GM10248 (cell line): ENCODE data around the gene COPZ1.

Experiments
- CTCF ChIA-PET: fragments of 300-600 bp; sonication (Branson Sonifier 250); formaldehyde crosslinking; extraction: SDS; loops from one replicate; lab custom pipeline; 2021; ENCODE audit warnings: antibody characterized with exemption; lab: Yijun Ruan, JAX
- POLR2A ChIA-PET: fragments of 350-650 bp; sonication (Branson Sonifier 250); formaldehyde crosslinking; extraction: SDS; loops from one replicate; lab custom pipeline; 2020; ENCODE audit warnings: antibody characterized with exemption; lab: Yijun Ruan, JAX
- DNase-seq: peaks from one replicate; pipeline ENCODE4 v3.0.0; 2012; ENCODE audit errors: extremely low spot score
- TF ChIP-seq, protein P1 (sequence below): IDR thresholded peaks from 2 replicates; pipeline ENCODE4 v1.5.1; 2012; ENCODE audit warnings: mild to moderate bottlenecking, low read depth; ENCODE audit errors: extremely low read depth, missing control alignments, control extremely low read depth

The COPZ1 gene

DNA sequence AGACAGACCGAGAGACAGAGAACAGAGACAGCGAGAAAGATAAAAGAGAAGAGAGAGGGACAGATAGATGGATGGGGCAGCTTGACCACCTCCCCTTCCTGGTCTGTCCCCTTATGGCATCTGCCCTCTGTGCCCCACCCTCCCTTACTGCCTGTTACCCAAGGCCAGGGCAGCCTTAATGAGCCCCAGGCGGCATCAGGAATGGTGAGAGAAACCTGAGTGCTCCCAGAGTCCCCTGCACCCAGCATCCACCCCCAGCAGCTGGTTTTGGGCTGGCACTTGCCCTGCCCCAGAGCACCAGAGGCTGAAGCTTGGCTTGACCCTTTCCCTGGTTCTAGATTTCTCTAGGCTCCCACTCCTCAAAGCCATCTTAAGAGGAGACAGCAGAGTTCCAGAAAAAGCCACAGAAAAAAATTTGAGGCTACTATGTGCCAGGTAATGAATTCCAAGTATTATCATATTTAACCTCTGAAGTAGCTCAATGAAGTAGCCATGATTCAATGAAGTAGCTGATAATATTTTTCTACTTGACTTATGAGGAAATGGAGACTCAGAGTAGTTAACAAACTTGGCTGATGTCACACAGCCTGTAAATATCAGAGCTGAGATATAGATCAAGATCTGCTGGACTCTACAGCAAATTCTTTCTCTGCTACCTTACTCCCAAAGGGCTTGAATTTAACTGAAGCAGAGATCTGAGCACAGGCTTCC, 61.6 kb downstream of the COPZ1 start:
- TF ChIP-seq, protein P1, sequence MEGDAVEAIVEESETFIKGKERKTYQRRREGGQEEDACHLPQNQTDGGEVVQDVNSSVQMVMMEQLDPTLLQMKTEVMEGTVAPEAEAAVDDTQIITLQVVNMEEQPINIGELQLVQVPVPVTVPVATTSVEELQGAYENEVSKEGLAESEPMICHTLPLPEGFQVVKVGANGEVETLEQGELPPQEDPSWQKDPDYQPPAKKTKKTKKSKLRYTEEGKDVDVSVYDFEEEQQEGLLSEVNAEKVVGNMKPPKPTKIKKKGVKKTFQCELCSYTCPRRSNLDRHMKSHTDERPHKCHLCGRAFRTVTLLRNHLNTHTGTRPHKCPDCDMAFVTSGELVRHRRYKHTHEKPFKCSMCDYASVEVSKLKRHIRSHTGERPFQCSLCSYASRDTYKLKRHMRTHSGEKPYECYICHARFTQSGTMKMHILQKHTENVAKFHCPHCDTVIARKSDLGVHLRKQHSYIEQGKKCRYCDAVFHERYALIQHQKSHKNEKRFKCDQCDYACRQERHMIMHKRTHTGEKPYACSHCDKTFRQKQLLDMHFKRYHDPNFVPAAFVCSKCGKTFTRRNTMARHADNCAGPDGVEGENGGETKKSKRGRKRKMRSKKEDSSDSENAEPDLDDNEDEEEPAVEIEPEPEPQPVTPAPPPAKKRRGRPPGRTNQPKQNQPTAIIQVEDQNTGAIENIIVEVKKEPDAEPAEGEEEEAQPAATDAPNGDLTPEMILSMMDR, result no peak
- DNase-seq, result no peak
- CTCF ChIA-PET, result interaction anchor here (1.1 to 6.4 kb wide), 8 partner anchors 12 to 179 kb away, joined by 3 to 95 read pairs (median 6); no protein-coding TSS in a partner anchor
- POLR2A ChIA-PET, result no interaction called here

DNA sequence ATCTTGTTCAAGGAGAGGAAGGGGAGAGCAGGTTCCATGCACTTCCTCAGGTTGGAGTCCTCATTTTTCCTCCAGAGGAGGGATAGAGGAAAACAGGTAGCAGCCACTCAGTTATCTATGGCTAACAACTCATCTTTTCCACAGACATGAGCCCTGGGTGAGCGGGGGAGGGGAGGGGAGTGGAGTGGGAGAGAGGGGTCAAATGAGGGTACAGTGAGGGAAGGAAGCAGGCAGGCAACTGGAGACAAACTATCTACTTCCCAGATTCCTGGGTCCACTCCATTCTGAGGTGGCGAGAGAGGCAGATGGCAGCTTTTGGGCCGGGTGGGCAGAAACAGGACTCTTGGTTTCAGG, 62.2 kb downstream of the COPZ1 start:
- ChIA-PET CTCF (interaction anchor here (0.9 to 6.4 kb wide), 7 partner anchors 11 to 179 kb away, joined by 3 to 95 read pairs (median 5); no protein-coding TSS in a partner anchor), POLR2A (no interaction called here)
- no peak for DNase-seq
- TF ChIP-seq, protein P1, result no peak

DNA sequence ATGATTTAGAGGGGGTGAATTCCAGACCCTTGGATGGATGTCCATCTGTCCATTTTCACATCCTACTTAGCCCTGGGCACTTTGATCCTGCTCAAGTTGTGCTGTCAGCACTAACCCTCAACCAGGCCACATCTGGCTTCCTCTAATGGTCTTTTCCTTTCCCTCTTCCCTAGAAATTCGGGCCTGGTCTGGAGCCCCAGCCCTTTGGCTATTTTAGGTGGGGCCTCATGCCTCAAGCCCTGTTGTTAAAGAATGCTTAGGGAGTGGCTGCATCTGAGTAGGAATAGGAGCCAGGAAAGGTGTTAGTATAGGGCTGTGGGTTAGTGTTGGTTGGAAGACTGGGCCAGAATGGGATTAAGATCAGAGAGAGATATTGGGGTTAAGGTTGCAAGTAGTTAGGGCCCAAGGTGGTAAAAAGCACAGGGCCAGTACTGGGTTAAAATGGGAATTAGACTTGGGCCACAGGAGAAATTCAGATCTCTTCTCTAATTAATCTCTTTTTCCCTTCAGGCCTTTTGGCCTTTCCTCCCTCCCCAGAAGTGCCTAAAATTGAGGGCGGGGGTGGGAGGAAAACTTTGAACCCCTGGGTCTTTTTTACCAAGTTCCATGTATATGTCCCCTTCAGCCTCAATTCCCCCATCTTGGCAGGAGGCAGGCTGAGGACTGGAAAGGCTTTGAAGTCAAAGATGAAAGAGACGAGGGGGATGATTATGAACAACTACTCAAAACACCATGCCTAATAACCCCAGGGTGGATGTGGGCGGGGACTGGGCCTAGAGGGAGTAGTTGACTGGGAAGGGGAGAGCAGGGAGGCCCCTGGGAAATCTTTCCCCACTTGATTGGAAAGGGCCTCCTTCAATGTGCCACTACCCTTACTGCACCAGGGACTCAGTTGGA, 63.6 kb downstream of the COPZ1 start:
- CTCF ChIA-PET, result interaction anchor here (0.9 to 6.4 kb wide), 10 partner anchors 8 to 187 kb away, joined by 3 to 95 read pairs (median 8); no protein-coding TSS in a partner anchor
- POLR2A ChIA-PET, result no interaction called here
- DNase-seq, result no peak
- TF ChIP-seq, protein P1, result no peak

DNA sequence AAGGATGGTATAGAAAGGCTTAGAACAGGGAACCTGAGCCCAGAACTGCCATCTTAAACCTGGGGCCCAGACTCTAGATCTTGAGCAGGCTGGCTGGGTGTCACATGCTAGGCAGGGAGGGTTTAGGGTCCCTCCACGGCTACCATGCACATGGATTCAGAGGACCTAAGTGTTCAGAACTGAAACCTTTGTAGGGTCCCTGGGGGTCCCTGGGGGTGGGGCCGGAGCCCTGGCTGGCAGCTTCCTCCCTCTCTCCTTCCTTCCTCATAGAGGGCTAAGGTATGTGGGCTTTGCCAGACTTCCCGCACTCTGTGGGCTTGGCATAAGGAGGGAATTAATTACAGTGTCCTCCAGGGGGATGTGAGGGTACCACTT, 64.2 kb downstream of the COPZ1 start:
- no peak for DNase-seq
- TF ChIP-seq, protein P1, result no peak
- ChIA-PET CTCF (interaction anchor here (3.2 to 5.4 kb wide), 2 partner anchors 9 to 10 kb away, joined by 23 to 63 read pairs; no protein-coding TSS in a partner anchor), POLR2A (no interaction called here)

DNA sequence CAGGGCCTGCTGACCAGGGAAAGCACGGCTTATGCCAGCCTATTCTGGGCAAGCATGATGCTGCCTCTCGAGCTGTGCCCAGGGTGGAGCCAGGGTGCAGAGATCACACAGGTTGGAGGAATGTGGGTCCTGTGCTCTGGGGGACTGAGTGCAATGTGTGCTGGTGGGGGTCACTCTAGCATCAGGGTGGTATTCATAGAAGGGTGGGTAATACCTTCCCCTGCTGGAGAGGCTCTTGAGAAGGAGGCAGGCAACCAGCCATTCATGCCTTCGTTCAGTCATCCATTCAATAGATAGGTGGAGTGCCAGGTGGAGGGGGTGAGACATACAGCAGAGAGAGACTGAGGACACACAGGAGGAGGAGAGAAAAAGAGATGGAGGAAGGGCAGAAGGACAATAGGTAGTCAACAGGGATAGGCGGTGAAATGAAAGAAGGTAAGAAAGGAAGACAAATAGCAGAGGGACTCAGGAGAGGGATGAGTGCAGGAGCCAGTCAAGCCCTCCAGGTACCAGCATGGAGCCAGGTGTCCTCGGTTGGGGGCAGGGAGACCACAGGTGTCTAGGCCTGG, 64.8 kb downstream of the COPZ1 start:
- TF ChIP-seq, protein P1, result no peak
- POLR2A ChIA-PET, result no interaction called here
- no peak for DNase-seq
- CTCF ChIA-PET, result interaction anchor here (3.2 to 5.4 kb wide), 2 partner anchors 9 to 10 kb away, joined by 23 to 63 read pairs; no protein-coding TSS in a partner anchor

DNA sequence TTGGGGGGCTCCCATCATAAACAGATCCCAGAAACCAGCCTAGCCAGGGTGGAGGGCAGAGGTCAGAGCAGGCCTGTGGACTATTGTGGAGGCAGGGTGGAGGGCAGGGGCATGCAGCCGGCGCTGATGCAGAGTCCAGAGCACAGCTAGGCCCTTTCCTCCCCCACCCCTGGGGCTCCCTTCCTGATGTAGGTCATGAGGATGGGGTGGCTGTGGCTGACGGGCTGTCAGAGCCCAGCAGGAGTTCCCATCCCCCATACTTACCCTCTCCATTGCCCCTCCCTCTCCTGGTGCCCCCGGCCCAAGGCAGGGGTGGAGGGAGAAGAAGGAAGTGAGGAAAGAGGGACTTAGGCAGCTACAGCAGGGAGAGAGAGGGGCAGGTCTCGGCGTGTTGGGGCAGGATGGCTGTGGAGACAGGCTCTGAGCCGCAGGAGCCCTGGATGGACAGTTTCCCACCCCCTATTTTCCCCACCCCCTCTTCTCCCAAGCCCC, 65.3 kb downstream of the COPZ1 start:
- TF ChIP-seq, protein P1, result no peak
- DNase-seq, result no peak
- POLR2A ChIA-PET, result no interaction called here
- CTCF ChIA-PET, result interaction anchor here (0.7 to 5.4 kb wide), 4 partner anchors 9 to 16 kb away, joined by 3 to 63 read pairs (median 13); no protein-coding TSS in a partner anchor
